Measurements from ENCODE around the gene MAFF.
"Not testable (repeated sequence)": the region's sequence is repeated elsewhere in the genome, so short reads cannot be mapped to it uniquely, and the experiment has no call there.

The MAFF gene

GRCh38 chr22:38175206-38176118 is 26.3 kb upstream of the MAFF start:
- Histone ChIP-seq H3K23ac (ENCODE audit: low read depth, low read length, poor library complexity) (no peak overlapping the region), H3K79me1 (ENCODE audit: low read depth, low read length) (no peaks in the 10 kb centered on the region), H3K36me3 (replicated peaks in 1 of 2; ENCODE audit: control insufficient read depth in 2 of 2, insufficient read depth in 2 of 2, low read length in 2 of 2) (no peaks in the 10 kb centered on the region), H2BK120ac (ENCODE audit: low read depth, low read length) (no peak overlapping the region), H2BK15ac (ENCODE audit: low read length) (peak overlapping the region; percentile 79), H2BK5ac (ENCODE audit: low read length) (no peak overlapping the region), H3K9me3 (replicated peaks in 1 of 2; ENCODE audit: control insufficient read depth in 2 of 2, insufficient read depth in 1 of 2, low read depth in 1 of 2, low read length in 2 of 2) (no peaks in the 10 kb centered on the region), H3K4ac (ENCODE audit: low read length) (no peak overlapping the region), H2BK12ac (ENCODE audit: low read length) (peak overlapping the region; percentile 60), H3K27ac (replicated peaks; ENCODE audit: low read length) (no peak overlapping the region), H3K14ac (ENCODE audit: low read length) (peak overlapping the region; percentile 4), H3K9ac (ENCODE audit: low read depth, low read length, poor library complexity) (peak overlapping the region; percentile 39), H4K8ac (ENCODE audit: low read depth, low read length) (no peak overlapping the region), H3K18ac (ENCODE audit: low read length) (peak overlapping the region; percentile 50), H3K4me3 (ENCODE audit: low read length in 2 of 2) (no peak overlapping the region), H3K27me3 (ENCODE audit: control insufficient read depth in 3 of 3, insufficient read depth in 3 of 3, low read depth in 1 of 3, low read length in 3 of 3) (no peaks in the 10 kb centered on the region), H4K91ac (ENCODE audit: low read depth, low read length, poor library complexity) (no peak overlapping the region), H2AK5ac (ENCODE audit: low read depth, low read length) (peak overlapping the region; percentile 91), H3K4me2 (ENCODE audit: insufficient read depth, low read length, poor library complexity, severe bottlenecking) (no peak overlapping the region), H2AFZ (ENCODE audit: low read length) (no peak overlapping the region), H3K4me1 (ENCODE audit: control insufficient read depth in 2 of 2, insufficient read depth in 1 of 2, low read depth in 1 of 2, low read length in 2 of 2) (peaks cover 15 to 19% of the 10 kb centered on the region in 2 donors)
- no peak for DNase-seq (ENCODE audit: low spot score)
- no CpG with 5 or more reads among the region's 17 CpGs for WGBS, 2 donors (ENCODE audit: extremely low coverage in 2 of 2, insufficient read length in 2 of 2, insufficient replicate concordance in 1 of 2)

- Histone ChIP-seq H2BK12ac (ENCODE audit: low read length) (peak overlapping the region; percentile 59), H3K27ac (replicated peaks; ENCODE audit: low read length) (peak overlapping the region; percentile 12)
- DNase-seq (ENCODE audit: low spot score), result no peak
Observed at GRCh38 chr22:38176170-38176741, 25.5 kb upstream of the MAFF start.

GRCh38 chr22:38177044-38177443 is 24.8 kb upstream of the MAFF start:
- Histone ChIP-seq H3K79me1 (ENCODE audit: low read depth, low read length) (no peaks in the 10 kb centered on the region), H3K14ac (ENCODE audit: low read length) (no peak overlapping the region), H3K9ac (ENCODE audit: low read depth, low read length, poor library complexity) (no peak overlapping the region), H3K4me1 (ENCODE audit: control insufficient read depth in 2 of 2, insufficient read depth in 1 of 2, low read depth in 1 of 2, low read length in 2 of 2) (peaks cover 22 to 24% of the 10 kb centered on the region in 2 donors), H2BK15ac (ENCODE audit: low read length) (no peak overlapping the region), H2BK120ac (ENCODE audit: low read depth, low read length) (no peak overlapping the region), H3K18ac (ENCODE audit: low read length) (peak overlapping the region; percentile 52), H2BK5ac (ENCODE audit: low read length) (no peak overlapping the region), H2BK12ac (ENCODE audit: low read length) (no peak overlapping the region), H3K23ac (ENCODE audit: low read depth, low read length, poor library complexity) (no peak overlapping the region), H3K9me3 (replicated peaks in 1 of 2; ENCODE audit: control insufficient read depth in 2 of 2, insufficient read depth in 1 of 2, low read depth in 1 of 2, low read length in 2 of 2) (no peaks in the 10 kb centered on the region), H3K27ac (replicated peaks; ENCODE audit: low read length) (no peak overlapping the region), H3K4me3 (ENCODE audit: low read length in 2 of 2) (no peak overlapping the region), H3K36me3 (replicated peaks in 1 of 2; ENCODE audit: control insufficient read depth in 2 of 2, insufficient read depth in 2 of 2, low read length in 2 of 2) (no peaks in the 10 kb centered on the region), H4K8ac (ENCODE audit: low read depth, low read length) (no peak overlapping the region), H3K4me2 (ENCODE audit: insufficient read depth, low read length, poor library complexity, severe bottlenecking) (no peak overlapping the region), H3K4ac (ENCODE audit: low read length) (no peak overlapping the region), H4K91ac (ENCODE audit: low read depth, low read length, poor library complexity) (no peak overlapping the region), H2AK5ac (ENCODE audit: low read depth, low read length) (peak overlapping the region; percentile 3), H2AFZ (ENCODE audit: low read length) (no peak overlapping the region), H3K27me3 (ENCODE audit: control insufficient read depth in 3 of 3, insufficient read depth in 3 of 3, low read depth in 1 of 3, low read length in 3 of 3) (no peaks in the 10 kb centered on the region)
- WGBS, 2 donors (ENCODE audit: extremely low coverage in 2 of 2, insufficient read length in 2 of 2, insufficient replicate concordance in 1 of 2), result no CpG with 5 or more reads among the region's 4 CpGs
- DNase-seq (ENCODE audit: low spot score), result no peak

More at GRCh38 chr22:38176170-38176741, 25.5 kb upstream of the MAFF start:
- no peaks in the 10 kb centered on the region for H3K9me3 ChIP-seq (replicated peaks in 1 of 2; ENCODE audit: control insufficient read depth in 2 of 2, insufficient read depth in 1 of 2, low read depth in 1 of 2, low read length in 2 of 2)
- no peak overlapping the region for H2AK5ac ChIP-seq (ENCODE audit: low read depth, low read length)
- H3K27me3 ChIP-seq (ENCODE audit: control insufficient read depth in 3 of 3, insufficient read depth in 3 of 3, low read depth in 1 of 3, low read length in 3 of 3), result no peaks in the 10 kb centered on the region
- H3K9ac ChIP-seq (ENCODE audit: low read depth, low read length, poor library complexity), result peak overlapping the region; percentile 31
- peak overlapping the region; percentile 19 for H4K8ac ChIP-seq (ENCODE audit: low read depth, low read length)
- peak overlapping the region; percentile 65 for H2BK15ac ChIP-seq (ENCODE audit: low read length)
- H3K18ac ChIP-seq (ENCODE audit: low read length), result peak overlapping the region; percentile 87
- H3K14ac ChIP-seq (ENCODE audit: low read length), result no peak overlapping the region
- H3K4ac ChIP-seq (ENCODE audit: low read length), result no peak overlapping the region
- H2AFZ ChIP-seq (ENCODE audit: low read length), result no peak overlapping the region
- H3K4me2 ChIP-seq (ENCODE audit: insufficient read depth, low read length, poor library complexity, severe bottlenecking), result no peak overlapping the region
- H3K4me1 ChIP-seq (ENCODE audit: control insufficient read depth in 2 of 2, insufficient read depth in 1 of 2, low read depth in 1 of 2, low read length in 2 of 2), result peaks cover 21 to 23% of the 10 kb centered on the region in 2 donors
- WGBS, 2 donors (ENCODE audit: extremely low coverage in 2 of 2, insufficient read length in 2 of 2, insufficient replicate concordance in 1 of 2), result no CpG with 5 or more reads among the region's 14 CpGs
- no peaks in the 10 kb centered on the region for H3K36me3 ChIP-seq (replicated peaks in 1 of 2; ENCODE audit: control insufficient read depth in 2 of 2, insufficient read depth in 2 of 2, low read length in 2 of 2)
- H3K23ac ChIP-seq (ENCODE audit: low read depth, low read length, poor library complexity), result no peak overlapping the region
- peak overlapping the region; percentile 24 for H2BK120ac ChIP-seq (ENCODE audit: low read depth, low read length)
- H3K79me1 ChIP-seq (ENCODE audit: low read depth, low read length), result no peaks in the 10 kb centered on the region
- no peak overlapping the region for H4K91ac ChIP-seq (ENCODE audit: low read depth, low read length, poor library complexity)
- H3K4me3 ChIP-seq (ENCODE audit: low read length in 2 of 2), result no peak overlapping the region
- no peak overlapping the region for H2BK5ac ChIP-seq (ENCODE audit: low read length)

- not testable (repeated sequence) for H3K4me3 ChIP-seq (ENCODE audit: low read length in 2 of 2); DNase-seq (ENCODE audit: low spot score); H4K91ac ChIP-seq (ENCODE audit: low read depth, low read length, poor library complexity); H4K8ac ChIP-seq (ENCODE audit: low read depth, low read length); H2BK5ac ChIP-seq (ENCODE audit: low read length); H3K4ac ChIP-seq (ENCODE audit: low read length); H3K9ac ChIP-seq (ENCODE audit: low read depth, low read length, poor library complexity); H3K27me3 ChIP-seq (ENCODE audit: control insufficient read depth in 3 of 3, insufficient read depth in 3 of 3, low read depth in 1 of 3, low read length in 3 of 3); H3K9me3 ChIP-seq (replicated peaks in 1 of 2; ENCODE audit: control insufficient read depth in 2 of 2, insufficient read depth in 1 of 2, low read depth in 1 of 2, low read length in 2 of 2); H2AK5ac ChIP-seq (ENCODE audit: low read depth, low read length); H2BK12ac ChIP-seq (ENCODE audit: low read length); H3K14ac ChIP-seq (ENCODE audit: low read length); H3K23ac ChIP-seq (ENCODE audit: low read depth, low read length, poor library complexity); H2BK15ac ChIP-seq (ENCODE audit: low read length); H3K36me3 ChIP-seq (replicated peaks in 1 of 2; ENCODE audit: control insufficient read depth in 2 of 2, insufficient read depth in 2 of 2, low read length in 2 of 2); H2BK120ac ChIP-seq (ENCODE audit: low read depth, low read length); H3K79me1 ChIP-seq (ENCODE audit: low read depth, low read length)
- WGBS, 2 donors (ENCODE audit: extremely low coverage in 2 of 2, insufficient read length in 2 of 2, insufficient replicate concordance in 1 of 2), result no CpG with 5 or more reads among the region's 9 CpGs
- H3K18ac ChIP-seq (ENCODE audit: low read length), result peak overlapping the region; percentile 56
- H2AFZ ChIP-seq (ENCODE audit: low read length), result peak overlapping the region; percentile 87
- H3K4me2 ChIP-seq (ENCODE audit: insufficient read depth, low read length, poor library complexity, severe bottlenecking), result peak overlapping the region; percentile 21
- peak overlapping the region; percentile 89 for H3K27ac ChIP-seq (replicated peaks; ENCODE audit: low read length)
- H3K4me1 ChIP-seq (ENCODE audit: control insufficient read depth in 2 of 2, insufficient read depth in 1 of 2, low read depth in 1 of 2, low read length in 2 of 2), result peaks cover 23 to 24% of the 10 kb centered on the region in 2 donors
Observed at GRCh38 chr22:38177571-38177925, 24.2 kb upstream of the MAFF start.
